Measurements from ENCODE around the gene MYL11. TPM values are rescaled to one million over a fixed set of nuclear protein-coding genes. Genes with fewer than 3 reads are reported as not detected.
A peak's percentile ranks its signal among the peaks of the same experiment; 100 is the strongest.

Gene MYL11
- total RNA-seq, 1 donor: not detected

DNA sequence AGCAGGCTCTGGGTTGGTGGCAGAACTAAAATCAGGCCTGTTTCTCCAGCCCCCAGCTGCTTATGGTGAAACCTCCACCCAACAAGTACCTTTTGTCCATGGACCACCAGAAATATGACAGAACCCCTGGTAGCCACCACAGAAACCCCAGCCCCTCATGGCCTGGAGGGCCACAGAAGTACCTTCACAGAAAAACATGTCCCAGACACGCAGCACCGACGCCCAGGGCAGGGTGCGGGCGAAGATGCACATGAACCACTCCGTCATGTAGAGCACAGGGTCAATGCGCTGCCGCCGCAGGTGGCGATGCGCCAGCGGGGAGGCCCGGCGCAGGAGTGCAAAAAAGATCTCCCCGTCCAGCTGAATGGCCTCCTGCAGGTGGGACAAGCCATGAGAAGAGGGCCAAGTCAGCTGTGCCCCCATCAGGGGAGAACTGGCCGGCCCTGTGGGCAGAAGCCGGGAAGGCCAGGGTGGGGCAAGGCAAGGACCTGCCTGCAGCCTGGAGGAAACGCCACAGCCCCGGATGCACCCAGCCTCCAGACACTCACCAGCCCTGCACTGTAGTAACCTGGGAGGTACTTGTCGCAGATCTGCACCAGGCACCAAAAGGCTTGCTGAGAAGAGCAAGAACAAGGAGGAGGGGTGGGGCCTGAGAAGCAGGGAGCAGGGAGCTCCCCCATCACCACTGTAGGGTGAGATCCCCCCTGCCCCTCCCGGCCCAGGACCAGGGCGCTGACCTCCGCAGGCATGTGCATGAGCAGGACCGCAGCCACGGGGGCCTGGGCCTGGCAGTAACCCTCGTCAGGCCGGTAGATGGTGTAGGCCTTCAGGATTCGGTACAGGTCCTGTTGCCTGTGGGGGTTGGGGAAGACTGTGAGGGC is 15.4 kb upstream of the MYL11 start:
- Histone ChIP-seq H3K9me3 (ENCODE audit: low read depth, low read length) (no peaks in the 10 kb centered on the region), H3K27me3 (ENCODE audit: insufficient read depth, low read length) (no peaks in the 10 kb centered on the region), H3K4me2 (ENCODE audit: insufficient read depth, low read length) (no peak overlapping the region), H3K79me2 (ENCODE audit: insufficient read depth, low read length) (peaks cover 80% of the 10 kb centered on the region), H3K36me3 (ENCODE audit: insufficient read depth, low read length) (peaks cover 55% of the 10 kb centered on the region), H3K4me1 (ENCODE audit: insufficient read depth, low read length) (peaks cover 21% of the 10 kb centered on the region), H3K27ac (ENCODE audit: low read depth, low read length) (no peak overlapping the region), H3K4me3 (ENCODE audit: insufficient read depth, low read length) (no peak overlapping the region), H2AFZ (ENCODE audit: low read length) (no peak overlapping the region), H4K20me1 (ENCODE audit: insufficient read depth, low read length) (peaks cover 9% of the 10 kb centered on the region)
- TF ChIP-seq, protein P1, sequence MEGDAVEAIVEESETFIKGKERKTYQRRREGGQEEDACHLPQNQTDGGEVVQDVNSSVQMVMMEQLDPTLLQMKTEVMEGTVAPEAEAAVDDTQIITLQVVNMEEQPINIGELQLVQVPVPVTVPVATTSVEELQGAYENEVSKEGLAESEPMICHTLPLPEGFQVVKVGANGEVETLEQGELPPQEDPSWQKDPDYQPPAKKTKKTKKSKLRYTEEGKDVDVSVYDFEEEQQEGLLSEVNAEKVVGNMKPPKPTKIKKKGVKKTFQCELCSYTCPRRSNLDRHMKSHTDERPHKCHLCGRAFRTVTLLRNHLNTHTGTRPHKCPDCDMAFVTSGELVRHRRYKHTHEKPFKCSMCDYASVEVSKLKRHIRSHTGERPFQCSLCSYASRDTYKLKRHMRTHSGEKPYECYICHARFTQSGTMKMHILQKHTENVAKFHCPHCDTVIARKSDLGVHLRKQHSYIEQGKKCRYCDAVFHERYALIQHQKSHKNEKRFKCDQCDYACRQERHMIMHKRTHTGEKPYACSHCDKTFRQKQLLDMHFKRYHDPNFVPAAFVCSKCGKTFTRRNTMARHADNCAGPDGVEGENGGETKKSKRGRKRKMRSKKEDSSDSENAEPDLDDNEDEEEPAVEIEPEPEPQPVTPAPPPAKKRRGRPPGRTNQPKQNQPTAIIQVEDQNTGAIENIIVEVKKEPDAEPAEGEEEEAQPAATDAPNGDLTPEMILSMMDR (IDR thresholded peaks at IDR 0.05; ENCODE audit: extremely low read depth, low read depth, low read length): no peak
- peak; percentile 57 for DNase-seq (ENCODE audit: insufficient read length, low spot score, missing footprints)

DNA sequence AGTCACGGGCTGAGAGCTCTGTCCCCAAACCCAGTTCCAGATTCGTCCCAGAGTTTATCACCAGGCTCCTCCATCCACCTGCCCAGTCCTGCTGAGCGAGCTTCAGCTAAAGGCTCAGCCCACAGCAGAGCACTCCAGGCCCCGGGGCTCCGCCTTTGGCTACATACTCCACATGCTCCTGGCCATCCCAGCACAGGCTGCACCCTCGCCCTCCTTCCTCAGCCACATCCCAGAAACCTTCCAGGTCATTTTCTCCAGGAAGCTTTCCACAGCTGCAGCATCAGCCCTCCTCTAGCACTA is 14.8 kb upstream of the MYL11 start:
- peak; percentile 21 for DNase-seq (ENCODE audit: insufficient read length, low spot score, missing footprints)

DNA sequence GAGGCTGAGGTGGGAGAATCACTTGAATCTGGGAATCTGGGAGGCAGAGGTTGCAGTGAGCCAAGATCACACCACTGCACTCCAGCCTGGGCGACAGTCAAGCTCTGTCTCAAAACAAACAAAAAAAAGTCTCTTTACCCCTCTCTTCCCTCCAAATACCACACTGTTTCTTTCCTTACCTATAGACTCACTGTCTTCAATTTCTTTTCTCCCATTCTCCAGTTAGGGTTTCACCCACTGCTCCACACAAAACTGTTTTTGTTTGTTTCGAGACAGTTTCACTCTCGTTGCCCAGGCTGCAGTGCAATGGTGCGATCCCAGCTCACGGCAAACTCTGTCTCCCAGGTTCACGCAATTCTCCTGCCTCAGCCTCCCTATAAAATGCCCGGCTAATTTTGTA is 13.4 kb upstream of the MYL11 start:
- DNase-seq (ENCODE audit: insufficient read length, low spot score, missing footprints): no peak
- Histone ChIP-seq H3K4me1 (ENCODE audit: insufficient read depth, low read length) (peaks cover 11% of the 10 kb centered on the region), H3K79me2 (ENCODE audit: insufficient read depth, low read length) (peaks cover 83% of the 10 kb centered on the region)

More for the DNA sequence above, 14.8 kb upstream of the MYL11 start:
- no peak overlapping the region for H3K4me3 ChIP-seq (ENCODE audit: insufficient read depth, low read length)
- H3K27me3 ChIP-seq (ENCODE audit: insufficient read depth, low read length): no peaks in the 10 kb centered on the region
- H3K79me2 ChIP-seq (ENCODE audit: insufficient read depth, low read length): peaks cover 80% of the 10 kb centered on the region
- H2AFZ ChIP-seq (ENCODE audit: low read length): no peak overlapping the region
- H4K20me1 ChIP-seq (ENCODE audit: insufficient read depth, low read length): peaks cover 11% of the 10 kb centered on the region
- peaks cover 59% of the 10 kb centered on the region for H3K36me3 ChIP-seq (ENCODE audit: insufficient read depth, low read length)
- no peaks in the 10 kb centered on the region for H3K9me3 ChIP-seq (ENCODE audit: low read depth, low read length)
- no peak overlapping the region for H3K4me2 ChIP-seq (ENCODE audit: insufficient read depth, low read length)
- H3K27ac ChIP-seq (ENCODE audit: low read depth, low read length): no peak overlapping the region
- TF ChIP-seq, protein P1 (IDR thresholded peaks at IDR 0.05; ENCODE audit: extremely low read depth, low read depth, low read length): no peak
- peaks cover 20% of the 10 kb centered on the region for H3K4me1 ChIP-seq (ENCODE audit: insufficient read depth, low read length)

DNA sequence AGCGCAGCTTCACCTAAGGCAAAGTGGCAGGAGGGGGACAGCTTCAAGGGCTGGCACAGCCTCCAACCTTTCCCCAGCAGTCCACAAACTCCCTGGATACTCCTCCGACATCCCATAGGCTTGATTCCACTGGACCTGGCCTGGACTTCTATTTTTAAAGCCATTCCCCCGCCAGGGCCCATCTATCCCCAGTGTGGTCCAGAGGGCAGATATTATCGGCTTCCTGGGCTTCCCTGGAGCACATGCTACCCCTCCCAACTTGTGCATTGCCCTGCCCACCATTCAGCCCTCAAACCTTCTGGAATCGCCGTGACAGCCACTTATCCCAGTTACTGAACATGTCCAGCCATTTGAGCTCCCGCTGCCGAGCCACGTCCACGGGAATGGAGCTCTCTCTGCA is 9.4 kb upstream of the MYL11 start:
- peaks cover 49% of the 10 kb centered on the region for H4K20me1 ChIP-seq (ENCODE audit: insufficient read depth, low read length)

More for the DNA sequence above, 13.4 kb upstream of the MYL11 start:
- Histone ChIP-seq H3K27ac (ENCODE audit: low read depth, low read length) (no peak overlapping the region), H2AFZ (ENCODE audit: low read length) (no peak overlapping the region), H3K9me3 (ENCODE audit: low read depth, low read length) (no peaks in the 10 kb centered on the region), H3K36me3 (ENCODE audit: insufficient read depth, low read length) (peaks cover 69% of the 10 kb centered on the region), H4K20me1 (ENCODE audit: insufficient read depth, low read length) (peaks cover 21% of the 10 kb centered on the region), H3K27me3 (ENCODE audit: insufficient read depth, low read length) (no peaks in the 10 kb centered on the region), H3K4me2 (ENCODE audit: insufficient read depth, low read length) (no peak overlapping the region), H3K4me3 (ENCODE audit: insufficient read depth, low read length) (no peak overlapping the region)
- TF ChIP-seq, protein P1 (IDR thresholded peaks at IDR 0.05; ENCODE audit: extremely low read depth, low read depth, low read length): no peak

More for the DNA sequence above, 9.4 kb upstream of the MYL11 start:
- no peak overlapping the region for H3K4me2 ChIP-seq (ENCODE audit: insufficient read depth, low read length)
- H3K4me3 ChIP-seq (ENCODE audit: insufficient read depth, low read length): no peak overlapping the region
- TF ChIP-seq, protein P1 (IDR thresholded peaks at IDR 0.05; ENCODE audit: extremely low read depth, low read depth, low read length): no peak
- H2AFZ ChIP-seq (ENCODE audit: low read length): no peak overlapping the region
- no peaks in the 10 kb centered on the region for H3K9me3 ChIP-seq (ENCODE audit: low read depth, low read length)
- H3K79me2 ChIP-seq (ENCODE audit: insufficient read depth, low read length): peaks cover 97% of the 10 kb centered on the region
- no peak for DNase-seq (ENCODE audit: insufficient read length, low spot score, missing footprints)
- H3K27me3 ChIP-seq (ENCODE audit: insufficient read depth, low read length): no peaks in the 10 kb centered on the region
- no peak overlapping the region for H3K27ac ChIP-seq (ENCODE audit: low read depth, low read length)
- peaks cover 18% of the 10 kb centered on the region for H3K4me1 ChIP-seq (ENCODE audit: insufficient read depth, low read length)
- H3K36me3 ChIP-seq (ENCODE audit: insufficient read depth, low read length): peaks cover 33% of the 10 kb centered on the region
